CD4-positive, alpha-beta memory T cell (primary cell): ENCODE results near the gene GP1BB. TPM values are rescaled to one million over a fixed set of nuclear protein-coding genes. Genes with fewer than 3 reads are reported as not detected.
A peak's percentile ranks its signal among the peaks of the same experiment; 100 is the strongest.

Source experiments
- CTCF ChIA-PET: fragments of 350-600 bp; sonication (Branson Sonifier 250); formaldehyde crosslinking; loops from one replicate; lab custom pipeline; 2021; ENCODE audit warnings: inconsistent platforms; ENCODE audit not compliant: partially characterized antibody; lab: Charles Lee
- POLR2A ChIA-PET: fragments of 350-600 bp; sonication (Branson Sonifier 250); formaldehyde crosslinking; loops from one replicate; lab custom pipeline; 2021; ENCODE audit not compliant: partially characterized antibody; lab: Charles Lee
- DNase-seq, 5 donors: peaks; one replicate each; pipeline versions ENCODE4 v3.0.0 to v3.0.0-alpha.2; 2020 to 2022; ENCODE audit warnings: mixed read lengths in 1 of 5
- H3K27ac ChIP-seq: one replicate; pipeline ENCODE4 v1.7.0; 2013; ENCODE audit warnings: low read depth, low read length
- H3K27me3 ChIP-seq: 2 replicates; pipeline ENCODE4 v1.7.0; 2013; ENCODE audit warnings: mild to moderate bottlenecking, low read length, moderate library complexity; ENCODE audit not compliant: insufficient read depth
- H3K36me3 ChIP-seq: 2 replicates; pipeline ENCODE4 v1.7.0; 2013; ENCODE audit warnings: mild to moderate bottlenecking, low read length, moderate library complexity; ENCODE audit not compliant: insufficient read depth
- H3K4me1 ChIP-seq: 2 replicates; pipeline ENCODE4 v1.7.0; 2013; ENCODE audit warnings: mild to moderate bottlenecking, low read length, moderate library complexity; ENCODE audit not compliant: insufficient read depth
- H3K4me3 ChIP-seq, 2 donors: one replicate each; pipeline ENCODE4 v1.7.0; 2013; ENCODE audit warnings: low read length in 2 of 2, mild to moderate bottlenecking in 1 of 2
- H3K9me3 ChIP-seq, 2 donors: one replicate each; pipeline ENCODE4 v1.7.0; 2013; ENCODE audit warnings: low read length in 2 of 2, control low read depth in 1 of 2; ENCODE audit not compliant: control insufficient read depth in 1 of 2
- H3K27ac Mint-ChIP-seq, 7 donors: one replicate each; pipeline ENCODE4 v1.8.0; 2020 to 2021; ENCODE audit warnings: mixed read lengths in 7 of 7, mild to moderate bottlenecking in 6 of 7, inconsistent platforms in 3 of 7, moderate library complexity in 3 of 7
- H3K27me3 Mint-ChIP-seq, 2 donors: one replicate each; pipeline ENCODE4 v1.8.0; 2020 to 2021; ENCODE audit warnings: mixed read lengths in 2 of 2
- H3K36me3 Mint-ChIP-seq, 2 donors: one replicate each; pipeline ENCODE4 v1.8.0; 2020 to 2021; ENCODE audit warnings: mixed read lengths in 2 of 2, inconsistent platforms in 1 of 2, mild to moderate bottlenecking in 1 of 2
- H3K4me1 Mint-ChIP-seq, 4 donors: one replicate each; pipeline ENCODE4 v1.8.0; 2020 to 2021; ENCODE audit warnings: mixed read lengths in 4 of 4, mild to moderate bottlenecking in 1 of 4
- H3K4me3 Mint-ChIP-seq, 8 donors: one replicate each; pipeline ENCODE4 v1.8.0; 2020 to 2021; ENCODE audit warnings: mixed read lengths in 8 of 8, mild to moderate bottlenecking in 7 of 8, moderate library complexity in 6 of 8, inconsistent platforms in 3 of 8
- H3K9me3 Mint-ChIP-seq, 8 donors: one replicate each; pipeline ENCODE4 v1.8.0; 2020 to 2021; ENCODE audit warnings: mixed read lengths in 8 of 8, mild to moderate bottlenecking in 5 of 8, inconsistent platforms in 3 of 8, moderate library complexity in 1 of 8
- intact Hi-C: fragments of 100-400 bp; cut with micrococcal nuclease; formaldehyde crosslinking; loops from one replicate; pipeline ENCODE4 v1.15.1; 2023
- polyA plus RNA-seq, 2 donors: library from polyadenylated mRNA; unstranded; fragments of 300-500 nt; fragmentation: Illumina TruSeq; gene quantifications; one replicate each; pipeline ENCODE4 v1.2.3, GENCODE V29; 2021
- total RNA-seq, 2 experiments: library from RNA; stranded (reverse); gene quantifications; one replicate each; pipeline ENCODE4 v1.2.3, GENCODE V29; 2021

GP1BB gene
- total and polyA plus RNA-seq, 4 experiments from 2014 or later, result not detected

- Mint-ChIP-seq H3K9me3 (peaks cover 0 to 2% (median 0%) of the 10 kb centered on the region in 8 donors), H3K4me1 (peaks cover 2 to 32% (median 8%) of the 10 kb centered on the region in 4 donors), H3K27me3 (peaks cover 18 to 36% of the 10 kb centered on the region in 2 donors)
Measured at GRCh38 chr22:19716829-19717105, 6.6 kb upstream of the GP1BB start.

GRCh38 chr22:19717181-19717580 is 6.2 kb upstream of the GP1BB start:
- Mint-ChIP-seq H3K27ac (no peak overlapping the region), H3K36me3 (no peaks in the 10 kb centered on the region), H3K4me3 (peak overlapping the region in 2 of 8 donors; percentile 84 to 86), H3K27me3 (peaks cover 19 to 37% of the 10 kb centered on the region in 2 donors), H3K9me3 (peaks cover 0 to 2% (median 0%) of the 10 kb centered on the region in 8 donors), H3K4me1 (peaks cover 2 to 32% (median 8%) of the 10 kb centered on the region in 4 donors)
- intact Hi-C loops, result no loop called here
- Histone ChIP-seq H3K27ac (no peak overlapping the region), H3K27me3 (peaks cover 25% of the 10 kb centered on the region), H3K4me1 (peaks cover 21% of the 10 kb centered on the region), H3K36me3 (no peaks in the 10 kb centered on the region), H3K4me3 (no peak overlapping the region), H3K9me3 (no peaks in the 10 kb centered on the region)
- ChIA-PET POLR2A (no interaction called here), CTCF (interaction anchor here (1.4 kb wide), 2 partner anchors 38 to 41 kb away, joined by 5 to 7 read pairs; no protein-coding TSS in a partner anchor)
- peak in 1 of 5 donors; percentile 39 for DNase-seq

More at GRCh38 chr22:19716829-19717105, 6.6 kb upstream of the GP1BB start:
- Histone ChIP-seq H3K27ac (no peak overlapping the region), H3K4me1 (peaks cover 21% of the 10 kb centered on the region), H3K4me3 (no peak overlapping the region), H3K36me3 (no peaks in the 10 kb centered on the region), H3K9me3 (no peaks in the 10 kb centered on the region), H3K27me3 (peaks cover 25% of the 10 kb centered on the region)
- POLR2A ChIA-PET, result no interaction called here
- intact Hi-C loops, result no loop called here
- Mint-ChIP-seq H3K27ac (no peak overlapping the region), H3K4me3 (peak overlapping the region in 2 of 8 donors; percentile 42 to 54), H3K36me3 (no peaks in the 10 kb centered on the region)
- no peak for DNase-seq
- CTCF ChIA-PET, result interaction anchor here (1.4 kb wide), 2 partner anchors 37 to 41 kb away, joined by 5 to 7 read pairs; no protein-coding TSS in a partner anchor

GRCh38 chr22:19717691-19718455 is 5.5 kb upstream of the GP1BB start:
- Histone ChIP-seq H3K36me3 (no peaks in the 10 kb centered on the region), H3K4me3 (peak overlapping the region in 1 of 2 donors; percentile 38), H3K4me1 (peaks cover 25% of the 10 kb centered on the region), H3K27me3 (peaks cover 25% of the 10 kb centered on the region), H3K27ac (no peak overlapping the region), H3K9me3 (no peaks in the 10 kb centered on the region)
- peak overlapping the region in 1 of 7 donors; percentile 64 for H3K27ac Mint-ChIP-seq
- DNase-seq, result peak; percentile 73 to 85 (median 82)
- POLR2A ChIA-PET, result no interaction called here
- peak overlapping the region; percentile 44 to 86 (median 78) for H3K4me3 Mint-ChIP-seq
- CTCF ChIA-PET, result interaction anchor here (1.0 to 1.4 kb wide), 2 partner anchors 38 to 42 kb away, joined by 3 to 5 read pairs; no protein-coding TSS in a partner anchor
- no peaks in the 10 kb centered on the region for H3K36me3 Mint-ChIP-seq
- intact Hi-C loops, result loop anchor here (1.0 to 2.0 kb wide), 2 partner anchors 136 to 539 kb away; partner anchors contain the start of genes GNB1L, RTL10 and SLC25A1
- H3K9me3 Mint-ChIP-seq, result peaks cover 0 to 2% (median 0%) of the 10 kb centered on the region in 8 donors
- H3K4me1 Mint-ChIP-seq, result peaks cover 2 to 34% (median 8%) of the 10 kb centered on the region in 4 donors
- peaks cover 19 to 39% of the 10 kb centered on the region in 2 donors for H3K27me3 Mint-ChIP-seq

- POLR2A ChIA-PET, result no interaction called here
- no peak overlapping the region for H3K27ac Mint-ChIP-seq
- H3K4me3 ChIP-seq, result peak overlapping the region in 1 of 2 donors; percentile 38
- peaks cover 20 to 33% of the 10 kb centered on the region in 2 donors for H3K27me3 Mint-ChIP-seq
- peaks cover 0 to 2% (median 0%) of the 10 kb centered on the region in 8 donors for H3K9me3 Mint-ChIP-seq
- H3K9me3 ChIP-seq, result no peaks in the 10 kb centered on the region
- no peak overlapping the region for H3K27ac ChIP-seq
- H3K36me3 Mint-ChIP-seq, result no peaks in the 10 kb centered on the region
- no peaks in the 10 kb centered on the region for H3K36me3 ChIP-seq
- peaks cover 22% of the 10 kb centered on the region for H3K27me3 ChIP-seq
- DNase-seq, result peak in 1 of 5 donors; percentile 7
- intact Hi-C loops, result loop anchor here (1.0 to 2.0 kb wide), 2 partner anchors 136 to 540 kb away; partner anchors contain the start of genes GNB1L, RTL10 and SLC25A1
- CTCF ChIA-PET, result interaction anchor here (1.0 kb wide), 1 partner anchor 39 kb away, joined by 3 read pairs; no protein-coding TSS in a partner anchor
- H3K4me3 Mint-ChIP-seq, result no peak overlapping the region
- peaks cover 30% of the 10 kb centered on the region for H3K4me1 ChIP-seq
- H3K4me1 Mint-ChIP-seq, result peaks cover 5 to 38% (median 11%) of the 10 kb centered on the region in 4 donors
Measured at GRCh38 chr22:19718456-19719049, 4.8 kb upstream of the GP1BB start.

GRCh38 chr22:19719050-19719482 is 4.3 kb upstream of the GP1BB start:
- POLR2A ChIA-PET, result no interaction called here
- H3K4me3 ChIP-seq, result peak overlapping the region in 1 of 2 donors; percentile 38
- no peak for DNase-seq
- Mint-ChIP-seq H3K36me3 (no peaks in the 10 kb centered on the region), H3K4me3 (peak overlapping the region; percentile 55 to 78 (median 72)), H3K27me3 (peaks cover 18 to 31% of the 10 kb centered on the region in 2 donors), H3K27ac (peak overlapping the region in 1 of 7 donors; percentile 55), H3K4me1 (peaks cover 5 to 35% (median 12%) of the 10 kb centered on the region in 4 donors), H3K9me3 (peaks cover 0 to 2% (median 0%) of the 10 kb centered on the region in 8 donors)
- no peaks in the 10 kb centered on the region for H3K36me3 ChIP-seq
- no peaks in the 10 kb centered on the region for H3K9me3 ChIP-seq
- CTCF ChIA-PET, result interaction anchor here (1.0 to 1.1 kb wide), 2 partner anchors 38 to 40 kb away, joined by 3 read pairs; no protein-coding TSS in a partner anchor
- intact Hi-C loops, result loop anchor here (2.0 kb wide), 1 partner anchor 540 kb away; the partner anchor contains the start of gene SLC25A1
- H3K4me1 ChIP-seq, result peaks cover 30% of the 10 kb centered on the region
- no peak overlapping the region for H3K27ac ChIP-seq
- peaks cover 17% of the 10 kb centered on the region for H3K27me3 ChIP-seq

GRCh38 chr22:19719488-19720021 is 3.8 kb upstream of the GP1BB start:
- Mint-ChIP-seq H3K4me1 (peaks cover 5 to 37% (median 13%) of the 10 kb centered on the region in 4 donors), H3K36me3 (no peaks in the 10 kb centered on the region), H3K27ac (peak overlapping the region in 1 of 7 donors; percentile 55), H3K27me3 (peaks cover 20 to 32% of the 10 kb centered on the region in 2 donors), H3K9me3 (peaks cover 0 to 2% (median 0%) of the 10 kb centered on the region in 8 donors), H3K4me3 (peak overlapping the region; percentile 55 to 78 (median 72))
- DNase-seq, result peak in 1 of 5 donors; percentile 42
- POLR2A ChIA-PET, result no interaction called here
- no peaks in the 10 kb centered on the region for H3K9me3 ChIP-seq
- H3K4me3 ChIP-seq, result no peak overlapping the region
- no peaks in the 10 kb centered on the region for H3K36me3 ChIP-seq
- H3K27me3 ChIP-seq, result peaks cover 20% of the 10 kb centered on the region
- intact Hi-C loops, result loop anchor here (2.0 kb wide), 1 partner anchor 541 kb away; the partner anchor contains the start of gene SLC25A1
- H3K27ac ChIP-seq, result no peak overlapping the region
- CTCF ChIA-PET, result interaction anchor here (1.1 kb wide), 1 partner anchor 39 kb away, joined by 3 read pairs; no protein-coding TSS in a partner anchor
- peaks cover 30% of the 10 kb centered on the region for H3K4me1 ChIP-seq
